Esophagus muscularis mucosa (tissue), 4 donors: ENCODE data around the gene SYNE1.

Experiments used
- CTCF ChIP-seq, 3 experiments: fragments of 200-600 bp in 2 of 3; fragments of 450-650 bp in 1 of 3; sonication (generic) in 2 of 3; IDR thresholded peaks; one replicate each; pipeline ENCODE4 v1.5.1; 2017 to 2019; ENCODE audit warnings: antibody characterized with exemption in 3 of 3, mild to moderate bottlenecking in 2 of 3, moderate library complexity in 1 of 3
- EP300 ChIP-seq: sonication (generic); formaldehyde crosslinking; IDR thresholded peaks from one replicate; pipeline ENCODE4 v1.6.1; 2017; ENCODE audit warnings: antibody characterized with exemption
- POLR2A ChIP-seq: fragments of 450-650 bp; IDR thresholded peaks from one replicate; pipeline ENCODE4 v1.6.1; 2017; ENCODE audit warnings: antibody characterized with exemption, moderate library complexity, mild to moderate bottlenecking, low read depth
- POLR2AphosphoS5 ChIP-seq, 2 donors: sonication (generic); formaldehyde crosslinking; IDR thresholded peaks; one replicate each; pipeline ENCODE4 v1.6.1; 2017; ENCODE audit warnings: antibody characterized with exemption in 2 of 2

GRCh38 chr6:152204591-152204990 lies 432.6 kb downstream of the SYNE1 start:
- TF ChIP-seq CTCF (IDR thresholded peaks at IDR 0.05) (no peak), POLR2AphosphoS5 (IDR thresholded peaks at IDR 0.05) (no peak), POLR2A (no peak), EP300 (no peak)
